HG02973 (cell line): Measurements from ENCODE around the gene GFOD1.
A peak's percentile ranks its signal among the peaks of the same experiment; 100 is the strongest.
"Not testable (repeated sequence)": the region's sequence is repeated elsewhere in the genome, so short reads cannot be mapped to it uniquely, and the experiment has no call there.

Experiments used
- ATAC-seq: cut with Tn5 transposase; IDR thresholded peaks from one replicate; pipeline ENCODE4 v1.9.1; 2021; ENCODE audit warnings: moderate library complexity; ENCODE audit not compliant: unreplicated experiment

GFOD1 gene

GRCh38 chr6:13331516-13332348 lies 155.7 kb downstream of the GFOD1 start:
- ATAC-seq: no peak

GRCh38 chr6:13328875-13329183 lies 158.6 kb downstream of the GFOD1 start:
- no peak for ATAC-seq

DNA sequence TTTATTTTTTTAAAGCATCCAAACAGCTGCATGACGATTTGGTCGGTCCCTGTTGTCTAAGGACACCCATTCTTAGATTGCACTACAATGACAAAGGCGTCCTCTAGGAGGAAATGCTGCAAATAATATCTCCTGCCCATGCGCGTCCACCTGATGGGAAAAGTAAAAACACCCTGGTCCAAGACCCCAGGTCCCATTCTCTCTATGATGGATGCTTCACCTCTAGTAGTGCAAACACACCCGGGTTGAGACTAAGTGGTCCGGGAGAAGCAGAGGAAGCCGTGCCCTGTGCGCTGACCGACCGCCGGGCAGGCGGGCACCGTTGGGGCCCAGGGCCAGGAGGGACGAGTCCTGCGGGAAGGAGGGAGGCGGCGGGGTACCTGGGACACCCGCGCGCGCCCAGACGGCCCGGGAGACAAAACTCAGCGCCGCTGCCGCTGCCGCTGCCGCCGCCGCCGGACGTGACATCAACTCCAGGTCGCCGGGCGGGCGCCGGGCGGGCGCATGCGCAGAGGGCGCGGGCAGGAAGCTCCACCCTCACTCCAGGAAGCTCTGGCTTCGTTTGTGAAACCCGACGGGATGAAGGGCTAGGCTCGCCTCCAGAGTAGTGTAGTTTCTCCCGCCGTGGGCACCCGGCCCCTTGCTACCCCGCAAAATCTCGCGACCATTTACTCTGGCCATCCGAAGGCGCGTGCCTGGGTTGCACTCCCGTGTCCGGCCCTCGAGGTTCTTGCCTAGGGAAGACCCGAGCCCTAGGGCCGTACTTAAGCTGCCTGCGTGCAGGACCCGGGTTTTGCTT lies 159.1 kb downstream of the GFOD1 start, which contains the start of gene TBC1D7:
Gene TBC1D7, minus strand, starts transcription at position 462 of the 799 bp plus-strand sequence. CDS start 1,639 bp downstream, outside the sequence.
- ATAC-seq: peak; percentile 83

- no peak for ATAC-seq
Measured at GRCh38 chr6:13327691-13328075, 159.7 kb downstream of the GFOD1 start.

DNA sequence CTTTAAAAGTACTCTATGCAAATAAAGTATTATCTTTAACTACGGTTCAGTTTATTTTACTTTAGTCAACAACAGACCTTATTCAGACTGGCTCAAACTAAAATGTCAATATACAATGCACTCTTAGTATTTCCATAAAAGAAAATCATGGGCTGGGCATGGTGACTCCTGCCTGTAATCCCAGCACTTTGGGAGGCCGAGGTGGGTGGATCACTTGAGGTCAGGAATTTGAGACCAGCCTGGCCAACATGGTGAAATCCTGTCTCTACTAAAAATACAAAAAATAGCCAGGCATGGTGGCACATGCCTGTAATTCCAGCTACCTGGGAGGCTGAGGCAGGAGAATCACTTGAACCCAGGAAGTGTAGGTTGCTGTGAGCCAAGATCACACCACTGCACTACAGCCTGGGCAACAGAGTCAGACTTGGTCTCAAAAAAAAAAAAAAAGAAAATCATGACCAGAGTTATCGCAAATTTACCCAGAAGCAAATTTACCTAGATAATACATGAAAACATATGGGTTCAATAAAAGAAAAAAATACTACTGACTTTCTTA lies 161.3 kb downstream of the GFOD1 start:
- not testable (repeated sequence) for ATAC-seq

- ATAC-seq: no peak
Measured at GRCh38 chr6:13319891-13320564, 167.4 kb downstream of the GFOD1 start.

DNA sequence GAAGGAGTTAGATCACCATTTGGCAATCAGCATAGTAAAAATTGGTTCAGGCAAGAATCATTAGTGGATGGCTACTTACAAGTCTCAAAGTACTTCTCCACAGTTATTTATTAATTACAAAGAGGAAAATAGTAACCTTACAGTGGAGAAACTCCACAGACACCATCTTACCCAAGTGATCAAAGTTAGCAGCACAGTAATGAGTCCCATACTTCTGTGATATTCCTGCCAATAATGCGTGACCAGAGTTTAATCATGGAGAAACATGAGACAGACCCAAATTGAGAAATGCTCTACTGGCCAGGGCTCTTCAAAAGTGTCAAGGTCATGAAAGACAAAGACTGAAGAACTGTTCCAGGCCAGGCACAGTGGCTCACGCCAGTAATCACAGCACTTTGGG lies 168.6 kb downstream of the GFOD1 start:
- ATAC-seq: no peak

DNA sequence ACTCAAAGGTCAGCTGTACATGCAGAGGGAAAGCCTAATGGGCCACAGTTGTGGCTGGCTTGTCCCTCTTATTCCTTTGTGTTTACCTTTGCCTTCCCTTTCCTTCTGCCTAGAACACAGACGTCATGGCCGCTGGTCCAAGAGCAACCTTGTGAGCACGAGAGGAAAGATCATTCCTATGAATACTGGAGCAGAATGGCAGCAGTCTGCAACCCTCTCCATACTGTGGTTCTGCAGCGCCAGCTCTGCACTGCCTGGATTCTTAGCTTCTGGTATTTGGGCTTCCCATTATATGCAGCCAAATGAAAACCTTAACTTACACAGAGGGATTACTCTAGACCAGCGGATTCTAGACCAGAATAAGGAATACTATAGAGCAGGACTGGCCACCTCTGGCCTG lies 171.5 kb downstream of the GFOD1 start:
- no peak for ATAC-seq

DNA sequence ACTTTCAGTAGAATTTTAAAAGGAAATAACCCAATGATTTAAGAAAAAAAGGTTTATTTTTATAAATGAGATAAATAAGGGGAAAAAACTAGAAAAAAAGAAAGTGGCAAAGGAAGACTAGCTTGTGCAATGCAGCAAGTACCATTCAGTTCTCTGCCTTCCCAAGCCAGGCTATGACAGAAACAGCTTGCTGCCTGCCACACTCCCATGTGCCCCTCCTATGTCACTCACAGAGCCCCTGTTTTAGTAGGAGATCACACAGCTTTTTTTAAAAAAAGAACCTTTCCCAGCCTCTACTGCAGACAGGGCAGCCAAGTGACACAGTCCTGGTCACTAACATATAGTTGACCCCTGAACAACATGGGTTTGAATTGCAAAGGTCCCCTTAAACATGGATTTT lies 172.6 kb downstream of the GFOD1 start:
- no peak for ATAC-seq

DNA sequence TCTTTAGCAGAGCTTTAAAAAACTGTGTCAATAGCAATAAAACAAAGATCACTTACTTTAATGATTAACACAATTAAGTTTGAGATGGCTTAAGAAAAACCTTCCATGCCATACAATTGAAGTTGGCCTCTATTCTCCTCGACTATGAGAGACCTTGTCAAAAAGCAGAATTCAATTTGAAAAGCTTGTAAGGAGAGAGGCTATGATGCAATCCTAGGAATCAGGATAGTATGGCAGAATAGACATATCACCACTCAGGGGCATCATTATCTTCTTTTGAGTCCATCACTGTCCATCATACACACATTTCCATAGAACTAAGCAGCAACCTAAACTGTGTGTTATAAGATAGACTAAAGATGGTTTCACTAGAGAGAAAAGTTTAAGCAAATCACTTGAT lies 176.2 kb downstream of the GFOD1 start:
- no peak for ATAC-seq

DNA sequence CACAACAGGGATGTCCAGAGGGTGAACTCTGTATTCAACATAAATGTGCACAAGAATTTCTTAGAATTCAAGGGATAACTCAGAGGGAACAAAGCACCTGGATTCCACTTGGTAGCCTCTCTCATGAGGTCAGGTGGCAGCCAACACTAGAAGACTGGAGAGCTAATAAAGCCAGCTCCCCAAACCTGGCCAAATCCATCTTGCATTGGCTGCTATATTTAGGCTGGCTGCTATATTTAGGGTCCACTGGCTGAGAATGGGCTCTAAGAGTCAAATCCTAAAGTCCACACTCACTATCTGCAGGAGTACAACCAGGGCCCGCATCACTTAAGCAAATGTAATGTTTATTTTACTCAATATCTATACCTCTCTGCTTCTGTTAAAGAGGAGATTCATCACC lies 179.1 kb downstream of the GFOD1 start:
- no peak for ATAC-seq
